Left renal pelvis (tissue), 4 donors: ENCODE measurements around the gene ERAP2. TPM values are rescaled to one million over a fixed set of nuclear protein-coding genes. Genes with fewer than 3 reads are reported as not detected.
A peak's percentile ranks its signal among the peaks of the same experiment; 100 is the strongest.
"Not testable (repeated sequence)": the region's sequence is repeated elsewhere in the genome, so short reads cannot be mapped to it uniquely, and the experiment has no call there.

Experiments
- DNase-seq, 4 donors: peaks; one replicate each; pipeline ENCODE4 v3.0.0-alpha.2; 2013; ENCODE audit warnings: low read depth in 4 of 4, low spot score in 3 of 4
- polyA plus RNA-seq, 4 donors: library from polyadenylated mRNA; unstranded; fragments of 120-200 nt; gene quantifications; one replicate each; pipeline ENCODE4 v1.2.1, GENCODE V29; 2013; ENCODE audit not compliant: insufficient read length in 4 of 4

ERAP2 gene
- polyA plus RNA-seq, result 10 to 100 TPM in 3 of 4 donors, 1 to 10 TPM in 1; 3.2 to 27.7 (median 14.1) TPM

- DNase-seq, result peak in 3 of 4 donors; percentile 18 to 53 (median 34)
These were observed at the start of gene ERAP2 for GRCh38 chr5:96876292-96876850. Gene ERAP2, plus strand, starts transcription at chr5:96876500. Its CDS starts 3,186 bp downstream, at chr5:96879686.

- no peak for DNase-seq
These were observed 47.0 kb upstream of the ERAP2 start for GRCh38 chr5:96829297-96829696.

- no peak for DNase-seq
These were observed 42.3 kb upstream of the ERAP2 start for GRCh38 chr5:96834016-96834415.

GRCh38 chr5:96835791-96836191 is 40.5 kb upstream of the ERAP2 start:
- no peak for DNase-seq

- no peak for DNase-seq
These were observed 39.5 kb upstream of the ERAP2 start for GRCh38 chr5:96836817-96837216.

GRCh38 chr5:96837303-96837702 is 39.0 kb upstream of the ERAP2 start:
- DNase-seq, result no peak

- DNase-seq, result no peak
These were observed 37.9 kb upstream of the ERAP2 start for GRCh38 chr5:96838201-96839070.

GRCh38 chr5:96839071-96839592 is 37.2 kb upstream of the ERAP2 start:
- no peak for DNase-seq

GRCh38 chr5:96841931-96842330 is 34.4 kb upstream of the ERAP2 start:
- not testable (repeated sequence) for DNase-seq

- DNase-seq, result no peak
These were observed 33.2 kb upstream of the ERAP2 start for GRCh38 chr5:96843140-96843539.

- no peak for DNase-seq
These were observed 31.8 kb upstream of the ERAP2 start for GRCh38 chr5:96844481-96844990.

GRCh38 chr5:96851312-96852062 is 24.8 kb upstream of the ERAP2 start:
- no peak for DNase-seq

GRCh38 chr5:96852759-96853158 is 23.5 kb upstream of the ERAP2 start:
- no peak for DNase-seq

- DNase-seq, result no peak
These were observed 22.2 kb upstream of the ERAP2 start for GRCh38 chr5:96854067-96854466.

- no peak for DNase-seq
These were observed 21.0 kb upstream of the ERAP2 start for GRCh38 chr5:96855031-96855872.

GRCh38 chr5:96856371-96856770 is 19.9 kb upstream of the ERAP2 start:
- DNase-seq, result no peak

- DNase-seq, result no peak
These were observed 18.8 kb upstream of the ERAP2 start for GRCh38 chr5:96857454-96857853.

GRCh38 chr5:96857924-96858323 is 18.4 kb upstream of the ERAP2 start:
- no peak for DNase-seq

- DNase-seq, result no peak
These were observed 16.9 kb upstream of the ERAP2 start for GRCh38 chr5:96859375-96859774.

- DNase-seq, result no peak
These were observed 15.2 kb upstream of the ERAP2 start for GRCh38 chr5:96861076-96861475.
